ENCODE data around the gene BAX. TPM values are rescaled to one million over a fixed set of nuclear protein-coding genes. Genes with fewer than 3 reads are reported as not detected.
A peak's percentile ranks its signal among the peaks of the same experiment; 100 is the strongest.
"Not testable (repeated sequence)": the region's sequence is repeated elsewhere in the genome, so short reads cannot be mapped to it uniquely, and the experiment has no call there.

Gene BAX
- total RNA-seq: 100 to 1,000 TPM in 1 of 5 donors, 10 to 100 TPM in 4; 12.1 to 121 (median 20.2) TPM
- polyA plus RNA-seq: 10 to 100 TPM; 61.6 to 85.3 (median 77.6) TPM
- long read RNA-seq, donor 1, transcript BAX-202 (6 exons, 793 nt): major isoform, 11 of 14 reads
- long read RNA-seq, donor 1, partial matches to known transcripts: 0 of 14 reads
- long read RNA-seq, donor 1, other reads (novel, unspliced or antisense): 0 of 14 reads
- long read RNA-seq, donor 2, transcript BAX-202 (6 exons, 793 nt): major isoform, 11 of 15 reads
- long read RNA-seq, donor 2, partial matches to known transcripts: 0 of 15 reads
- long read RNA-seq, donor 2, other reads (novel, unspliced or antisense): 0 of 15 reads
- long read RNA-seq, donor 3, transcript BAX-202 (6 exons, 793 nt): major isoform, 8 of 9 reads
- long read RNA-seq, donor 3, partial matches to known transcripts: 0 of 9 reads
- long read RNA-seq, donor 3, other reads (novel, unspliced or antisense): 0 of 9 reads
- long read RNA-seq, donor 4, partial matches to known transcripts: 0 of 2 reads
- long read RNA-seq, donor 4, other reads (novel, unspliced or antisense): 0 of 2 reads
- long read RNA-seq, donor 5, transcript BAX-202 (6 exons, 793 nt): major isoform, 7 of 11 reads
- long read RNA-seq, donor 5, partial matches to known transcripts: 0 of 11 reads
- long read RNA-seq, donor 5, other reads (novel, unspliced or antisense): 0 of 11 reads
- long read RNA-seq, donor 6, transcript BAX-202 (6 exons, 793 nt): major isoform, 43 of 47 reads
- long read RNA-seq, donor 6, partial matches to known transcripts: 0 of 47 reads
- long read RNA-seq, donor 6, other reads (novel, unspliced or antisense): 0 of 47 reads
- long read RNA-seq, donor 7, transcript BAX-202 (6 exons, 793 nt): major isoform, 12 of 15 reads
- long read RNA-seq, donor 7, partial matches to known transcripts: 0 of 15 reads
- long read RNA-seq, donor 7, other reads (novel, unspliced or antisense): 0 of 15 reads
- long read RNA-seq, donor 8, transcript BAX-202 (6 exons, 793 nt): major isoform, 15 of 23 reads
- long read RNA-seq, donor 8, partial matches to known transcripts: 6 of 23 reads
- long read RNA-seq, donor 8, other reads (novel, unspliced or antisense): 0 of 23 reads
- long read RNA-seq, donor 9, transcript BAX-202 (6 exons, 793 nt): major isoform, 13 of 17 reads
- long read RNA-seq, donor 9, partial matches to known transcripts: 0 of 17 reads
- long read RNA-seq, donor 9, other reads (novel, unspliced or antisense): 0 of 17 reads
- long read RNA-seq, donor 10, partial matches to known transcripts: 0 of 4 reads
- long read RNA-seq, donor 10, other reads (novel, unspliced or antisense): 0 of 4 reads

GRCh38 chr19:48954595-48955307, at the start of gene BAX:
Gene BAX, plus strand, starts transcription at chr19:48954875. Its CDS starts 54 bp downstream, at chr19:48954929.
- WGBS, 5 donors: 0 to 1% (median 0%) methylated on average over 19 to 69 of the region's 71 CpGs
- peak within 1 kb of the TSS; percentile 81 to 89 (median 88) for H3K27ac ChIP-seq
- DNase-seq: peak; percentile 98 to 99
- H3K4me1 ChIP-seq: peaks cover 9 to 33% (median 20%) of the 10 kb centered on the region in 4 donors
- intact Hi-C loops (cut with DNase I; ENCODE audit: low total_unique reads): no loop called here
- TF ChIP-seq POLR2AphosphoS5 (IDR thresholded peaks at IDR 0.05): peak; percentile 83 to 97 (median 94)
- no peak for TF ChIP-seq EP300 (IDR thresholded peaks at IDR 0.05)
- H3K27me3 ChIP-seq: no peaks in the 10 kb centered on the region
- peaks cover 0 to 12% (median 3%) of the 10 kb centered on the region in 4 donors for H3K36me3 ChIP-seq
- no peaks in the 10 kb centered on the region for H3K9me3 ChIP-seq
- peak within 1 kb of the TSS; percentile 68 to 98 (median 79) for H3K4me3 ChIP-seq

DNA sequence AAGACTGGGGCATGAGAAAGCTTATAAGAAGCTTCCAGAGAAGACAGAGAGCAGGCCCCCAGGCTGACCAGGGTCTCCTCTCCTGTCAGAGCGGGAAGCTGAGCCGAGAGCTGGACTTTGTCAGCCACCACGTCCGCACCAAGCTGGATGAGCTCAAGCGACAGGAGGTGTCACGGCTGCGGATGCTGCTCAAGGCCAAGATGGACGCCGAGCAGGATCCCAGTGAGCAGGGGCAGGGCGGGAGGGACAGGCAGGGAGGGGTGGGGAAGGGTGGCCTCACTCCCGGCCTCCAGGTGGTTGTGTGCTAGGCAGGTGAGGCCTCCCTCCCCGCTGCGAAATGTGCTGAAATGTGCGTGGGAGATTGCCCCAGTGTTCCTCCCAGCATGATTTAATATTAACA, 49.0 kb upstream of the BAX start:
- no peaks in the 10 kb centered on the region for H3K27me3 ChIP-seq
- 94 to 99% (median 95%) methylated on average over 8 to 14 of the region's 14 CpGs for WGBS, 5 donors
- DNase-seq: no peak
- peaks cover 19 to 26% (median 25%) of the 10 kb centered on the region in 4 donors for H3K4me1 ChIP-seq
- H3K4me3 ChIP-seq: no peak overlapping the region
- H3K9me3 ChIP-seq: no peaks in the 10 kb centered on the region
- H3K36me3 ChIP-seq: peaks cover 43 to 78% (median 71%) of the 10 kb centered on the region in 4 donors
- TF ChIP-seq EP300 (IDR thresholded peaks at IDR 0.05) (no peak), POLR2A (IDR thresholded peaks at IDR 0.05) (no peak), POLR2AphosphoS5 (IDR thresholded peaks at IDR 0.05) (no peak)
- TF ChIP-seq, protein P1, sequence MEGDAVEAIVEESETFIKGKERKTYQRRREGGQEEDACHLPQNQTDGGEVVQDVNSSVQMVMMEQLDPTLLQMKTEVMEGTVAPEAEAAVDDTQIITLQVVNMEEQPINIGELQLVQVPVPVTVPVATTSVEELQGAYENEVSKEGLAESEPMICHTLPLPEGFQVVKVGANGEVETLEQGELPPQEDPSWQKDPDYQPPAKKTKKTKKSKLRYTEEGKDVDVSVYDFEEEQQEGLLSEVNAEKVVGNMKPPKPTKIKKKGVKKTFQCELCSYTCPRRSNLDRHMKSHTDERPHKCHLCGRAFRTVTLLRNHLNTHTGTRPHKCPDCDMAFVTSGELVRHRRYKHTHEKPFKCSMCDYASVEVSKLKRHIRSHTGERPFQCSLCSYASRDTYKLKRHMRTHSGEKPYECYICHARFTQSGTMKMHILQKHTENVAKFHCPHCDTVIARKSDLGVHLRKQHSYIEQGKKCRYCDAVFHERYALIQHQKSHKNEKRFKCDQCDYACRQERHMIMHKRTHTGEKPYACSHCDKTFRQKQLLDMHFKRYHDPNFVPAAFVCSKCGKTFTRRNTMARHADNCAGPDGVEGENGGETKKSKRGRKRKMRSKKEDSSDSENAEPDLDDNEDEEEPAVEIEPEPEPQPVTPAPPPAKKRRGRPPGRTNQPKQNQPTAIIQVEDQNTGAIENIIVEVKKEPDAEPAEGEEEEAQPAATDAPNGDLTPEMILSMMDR (IDR thresholded peaks at IDR 0.05): no peak
- intact Hi-C loops (cut with DNase I; ENCODE audit: low total_unique reads): no loop called here
- H3K27ac ChIP-seq: no peak overlapping the region

- H3K27ac ChIP-seq: no peak overlapping the region
- H3K27me3 ChIP-seq: no peaks in the 10 kb centered on the region
- TF ChIP-seq POLR2AphosphoS5 (IDR thresholded peaks at IDR 0.05): no peak
- no peak for TF ChIP-seq EP300 (IDR thresholded peaks at IDR 0.05)
- TF ChIP-seq, protein P1 (IDR thresholded peaks at IDR 0.05): no peak
- no peak for TF ChIP-seq POLR2A (IDR thresholded peaks at IDR 0.05)
- 97 to 98% (median 97%) methylated on average over 10 of the region's 10 CpGs for WGBS, 5 donors
- H3K4me3 ChIP-seq: no peak overlapping the region
- peaks cover 49 to 85% (median 77%) of the 10 kb centered on the region in 4 donors for H3K36me3 ChIP-seq
- intact Hi-C loops (cut with DNase I; ENCODE audit: low total_unique reads): no loop called here
- no peak for DNase-seq
- peaks cover 15 to 19% (median 18%) of the 10 kb centered on the region in 4 donors for H3K4me1 ChIP-seq
- H3K9me3 ChIP-seq: no peaks in the 10 kb centered on the region
These were observed 48.4 kb upstream of the BAX start for GRCh38 chr19:48906324-48906723.

- no peak overlapping the region for H3K4me3 ChIP-seq
- H3K9me3 ChIP-seq: no peaks in the 10 kb centered on the region
- peak in 1 of 2 donors; percentile 43 for DNase-seq
- peak overlapping the region in 2 of 5 donors; percentile 12 to 34 for H3K27ac ChIP-seq
- no peak for TF ChIP-seq POLR2AphosphoS5 (IDR thresholded peaks at IDR 0.05)
- TF ChIP-seq, protein P1 (IDR thresholded peaks at IDR 0.05): no peak
- no peak for TF ChIP-seq EP300 (IDR thresholded peaks at IDR 0.05)
- no peak for TF ChIP-seq POLR2A (IDR thresholded peaks at IDR 0.05)
- intact Hi-C loops (cut with DNase I; ENCODE audit: low total_unique reads): no loop called here
- H3K27me3 ChIP-seq: no peaks in the 10 kb centered on the region
- H3K4me1 ChIP-seq: peaks cover 4 to 6% (median 5%) of the 10 kb centered on the region in 4 donors
- 71 to 88% (median 80%) methylated on average over 13 to 14 of the region's 14 CpGs for WGBS, 5 donors
- H3K36me3 ChIP-seq: peaks cover 54 to 89% (median 88%) of the 10 kb centered on the region in 4 donors
These were observed 47.0 kb upstream of the BAX start for GRCh38 chr19:48907671-48908070.

DNA sequence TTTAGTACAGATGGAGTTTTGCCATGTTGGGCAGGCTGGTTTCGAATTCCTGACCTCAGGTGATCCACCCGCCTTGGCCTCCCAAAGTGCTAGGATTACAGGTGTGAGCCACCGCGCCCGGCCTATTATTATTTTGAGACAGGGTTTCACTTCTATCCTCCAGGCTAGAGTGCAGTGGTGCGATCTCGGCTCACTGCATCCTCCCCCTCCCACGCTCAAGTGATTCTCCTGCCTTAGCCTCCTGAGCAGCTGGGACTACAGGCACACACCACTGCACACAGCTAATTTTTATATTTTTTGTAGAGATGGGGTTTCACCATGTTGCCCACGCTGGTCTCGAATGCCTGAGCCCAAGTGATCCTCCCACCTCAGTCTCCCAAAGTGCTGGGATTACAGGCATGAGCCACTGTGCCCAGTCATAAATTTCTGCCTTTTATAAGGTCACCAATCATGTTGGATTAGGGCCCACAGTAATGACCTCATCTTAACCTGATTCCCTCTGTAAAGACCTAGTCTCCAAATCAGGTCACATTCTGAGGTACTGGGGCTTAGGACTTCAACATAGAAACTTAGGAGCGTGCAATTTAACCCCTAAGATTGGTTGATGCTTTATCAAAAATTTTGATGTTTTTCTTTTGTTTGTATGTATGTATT, 45.1 kb upstream of the BAX start:
- H3K4me1 ChIP-seq; DNase-seq; H3K27me3 ChIP-seq; intact Hi-C loops (cut with DNase I; ENCODE audit: low total_unique reads); H3K9me3 ChIP-seq; H3K4me3 ChIP-seq: not testable (repeated sequence)
- Histone ChIP-seq H3K27ac (peak overlapping the region in 1 of 5 donors; percentile 10), H3K36me3 (peaks cover 69 to 100% (median 100%) of the 10 kb centered on the region in 4 donors)
- WGBS, 5 donors: 95 to 99% (median 97%) methylated on average over 11 of the region's 11 CpGs
